CD4-positive, alpha-beta T cell treated with Interleukin-4 for 4 hours (primary cell): Measurements from ENCODE around the gene JPH2.

Experiments used
- DNase-seq: peaks from one replicate; pipeline ENCODE4 v3.0.0-alpha.2; 2020

JPH2 gene

DNA sequence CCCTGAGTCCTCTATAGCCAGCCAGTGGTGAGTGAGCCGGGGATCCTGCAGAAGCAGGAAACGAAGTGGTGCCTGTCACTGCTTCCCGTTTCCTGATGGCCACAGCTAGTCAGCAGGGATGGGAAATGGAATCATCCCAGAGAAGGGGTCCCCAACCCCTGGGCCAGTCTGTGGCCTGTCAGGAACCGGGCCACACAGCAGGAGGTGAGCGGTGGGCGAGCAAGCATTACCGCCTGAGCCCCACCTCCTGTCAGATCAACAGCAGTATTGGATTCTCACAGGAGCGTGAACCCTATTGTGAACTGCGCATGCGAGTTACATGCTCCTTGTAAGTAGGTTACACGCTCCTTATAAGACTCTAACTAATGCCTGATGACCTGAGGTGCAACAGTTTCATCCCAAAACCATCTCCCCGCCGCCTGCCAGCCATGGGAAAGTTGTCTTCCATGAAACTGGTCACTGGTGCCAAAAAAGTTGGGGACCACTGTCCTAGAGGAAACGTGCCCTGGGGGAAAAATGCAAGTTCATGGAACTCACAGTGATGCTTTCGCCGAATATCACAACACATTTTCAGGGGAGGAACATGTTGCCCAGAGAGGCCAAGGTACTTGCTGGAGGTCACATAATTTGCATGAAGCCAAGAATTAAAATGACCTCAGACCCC is 113.8 kb downstream of the JPH2 start:
- no peak for DNase-seq

DNA sequence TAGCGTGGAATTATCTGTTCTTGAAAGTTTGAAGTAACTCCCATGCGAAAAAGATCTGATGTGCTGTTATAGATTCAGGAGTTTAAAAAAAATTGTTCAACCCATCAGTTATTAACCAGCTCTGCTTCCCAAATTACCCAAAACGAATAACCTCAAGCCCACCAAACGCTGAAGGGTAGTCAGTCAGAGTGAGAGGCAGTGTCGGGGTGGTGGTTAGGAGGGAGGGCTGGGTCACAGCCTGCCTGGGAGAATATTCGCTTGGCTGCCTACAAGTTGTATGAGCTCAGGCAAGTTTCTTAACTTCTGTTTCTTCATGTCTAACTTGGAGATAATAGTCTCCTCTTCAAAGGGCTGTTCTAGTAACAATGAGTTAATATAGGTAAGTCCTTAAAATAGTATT is 114.6 kb downstream of the JPH2 start:
- no peak for DNase-seq

DNA sequence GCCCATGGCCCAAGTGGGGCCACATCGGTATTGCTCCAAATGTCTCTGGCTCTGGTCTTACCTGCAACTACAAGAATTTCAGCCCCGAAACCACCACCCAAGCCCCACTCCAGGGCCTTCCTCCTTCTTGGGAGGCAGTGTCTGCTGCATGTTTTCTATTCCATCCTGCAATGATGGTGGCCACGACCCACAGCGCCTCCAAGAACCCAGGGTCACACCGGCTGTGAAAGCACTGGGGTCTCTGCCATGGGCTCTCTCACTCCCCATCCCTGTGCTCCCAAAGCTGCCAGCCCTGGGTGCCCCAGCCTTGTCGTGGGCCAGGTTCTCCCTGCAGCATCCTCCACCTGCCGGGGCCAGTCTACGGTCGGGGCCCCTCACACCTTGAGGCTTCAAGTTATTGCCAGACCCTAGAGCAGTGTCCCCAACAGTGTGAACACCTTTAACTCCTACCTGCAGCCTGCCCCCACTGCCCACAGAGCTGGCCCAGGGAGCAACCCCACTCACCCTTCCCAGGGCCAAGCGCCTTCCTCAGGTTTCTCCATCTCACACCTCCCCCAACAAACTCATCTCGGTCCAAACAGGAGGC is 115.4 kb downstream of the JPH2 start:
- DNase-seq = no peak

DNA sequence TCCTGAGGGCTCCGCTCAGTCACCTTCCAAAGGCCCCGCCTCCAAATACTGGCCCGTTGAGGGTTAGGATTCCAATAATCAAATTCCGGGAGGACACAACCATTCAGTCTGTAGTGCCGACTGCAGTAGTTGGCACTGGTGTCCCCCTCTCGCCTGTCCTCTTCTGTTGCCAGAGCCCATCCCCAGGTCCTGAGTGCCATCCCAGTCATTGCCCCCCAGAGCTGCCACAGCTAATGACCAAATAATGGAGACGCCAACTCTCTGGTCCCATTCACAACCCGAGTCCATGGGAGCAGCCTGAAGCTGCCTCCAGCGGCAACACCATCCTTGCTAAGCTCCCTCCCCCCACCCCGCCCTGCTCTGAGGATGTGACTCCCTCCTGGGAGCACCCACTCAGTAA is 115.9 kb downstream of the JPH2 start:
- no peak for DNase-seq

DNA sequence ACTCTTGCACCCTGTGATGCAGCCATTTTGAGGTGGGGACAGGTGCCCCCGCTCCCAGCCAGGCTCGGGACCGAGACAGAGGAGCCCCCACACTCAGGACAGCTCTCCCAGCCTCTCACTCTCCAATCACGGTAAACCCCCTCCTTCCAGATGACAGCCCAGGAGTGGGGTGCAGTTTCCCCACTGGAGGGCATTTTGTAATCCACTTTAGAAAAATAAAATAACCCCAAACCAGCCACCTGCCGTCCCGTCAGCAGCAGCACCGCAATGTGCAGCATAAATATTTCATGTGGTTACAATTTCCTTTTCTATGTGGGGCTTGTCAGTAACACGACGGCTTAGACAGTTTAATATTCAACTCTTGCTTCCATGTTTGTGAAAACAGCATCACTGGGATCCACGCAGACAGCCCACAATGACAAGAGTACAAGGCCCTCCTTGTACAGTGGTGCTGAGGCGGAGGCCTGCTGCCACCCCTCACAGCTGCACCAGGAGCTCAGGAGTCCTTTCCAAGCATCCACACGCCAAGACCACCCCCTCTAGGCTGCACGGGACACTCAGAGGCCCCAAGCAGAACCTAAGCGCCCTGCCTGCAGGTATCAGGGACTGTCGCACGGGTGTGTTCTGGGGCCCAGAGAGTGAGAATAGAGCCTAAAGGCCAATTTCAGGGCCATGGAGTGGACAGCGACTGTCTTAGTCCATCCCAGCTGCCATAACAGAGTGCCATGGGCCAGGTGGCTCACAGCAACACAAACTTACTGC is 116.7 kb downstream of the JPH2 start:
- DNase-seq = peak; percentile 37

DNA sequence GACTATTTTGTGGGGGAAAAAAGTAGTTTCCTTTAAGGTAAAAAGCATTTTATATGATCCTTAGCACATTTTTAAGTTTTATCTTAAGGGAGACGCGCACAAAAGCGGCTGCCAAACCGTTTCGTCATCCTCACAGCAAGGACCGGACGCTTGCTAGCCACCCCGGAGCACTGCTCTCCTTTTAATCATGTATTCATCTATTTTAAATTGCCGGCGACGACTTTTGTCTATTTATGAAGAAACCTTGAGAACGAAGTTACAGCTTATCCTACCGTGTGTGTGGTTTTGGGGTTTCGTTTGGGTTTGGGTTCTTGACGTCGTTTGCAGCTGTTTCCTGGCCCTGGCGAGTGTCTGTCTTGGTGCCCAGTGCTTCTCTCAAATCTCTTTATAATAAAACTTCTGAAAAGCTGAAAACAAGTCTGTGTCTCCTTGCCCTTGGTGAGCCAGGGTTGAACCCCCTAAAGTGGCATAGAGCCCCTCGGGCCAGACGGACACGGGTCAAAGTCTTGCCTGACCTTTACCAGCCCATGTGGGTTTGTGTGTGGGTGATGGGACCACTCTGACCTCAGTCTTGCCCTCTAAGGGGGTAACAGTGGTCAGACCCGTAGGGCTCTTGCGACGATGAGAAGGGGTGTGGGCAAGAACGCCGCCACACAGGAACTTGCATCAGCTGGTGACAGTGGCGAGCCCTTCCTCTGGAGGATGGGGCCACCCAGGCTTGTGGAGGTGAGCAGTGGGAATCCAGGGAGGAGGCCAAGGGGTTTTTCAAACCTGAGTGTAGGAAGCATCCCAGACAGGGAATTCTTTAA is 117.6 kb downstream of the JPH2 start:
- peak; percentile 53 for DNase-seq

DNA sequence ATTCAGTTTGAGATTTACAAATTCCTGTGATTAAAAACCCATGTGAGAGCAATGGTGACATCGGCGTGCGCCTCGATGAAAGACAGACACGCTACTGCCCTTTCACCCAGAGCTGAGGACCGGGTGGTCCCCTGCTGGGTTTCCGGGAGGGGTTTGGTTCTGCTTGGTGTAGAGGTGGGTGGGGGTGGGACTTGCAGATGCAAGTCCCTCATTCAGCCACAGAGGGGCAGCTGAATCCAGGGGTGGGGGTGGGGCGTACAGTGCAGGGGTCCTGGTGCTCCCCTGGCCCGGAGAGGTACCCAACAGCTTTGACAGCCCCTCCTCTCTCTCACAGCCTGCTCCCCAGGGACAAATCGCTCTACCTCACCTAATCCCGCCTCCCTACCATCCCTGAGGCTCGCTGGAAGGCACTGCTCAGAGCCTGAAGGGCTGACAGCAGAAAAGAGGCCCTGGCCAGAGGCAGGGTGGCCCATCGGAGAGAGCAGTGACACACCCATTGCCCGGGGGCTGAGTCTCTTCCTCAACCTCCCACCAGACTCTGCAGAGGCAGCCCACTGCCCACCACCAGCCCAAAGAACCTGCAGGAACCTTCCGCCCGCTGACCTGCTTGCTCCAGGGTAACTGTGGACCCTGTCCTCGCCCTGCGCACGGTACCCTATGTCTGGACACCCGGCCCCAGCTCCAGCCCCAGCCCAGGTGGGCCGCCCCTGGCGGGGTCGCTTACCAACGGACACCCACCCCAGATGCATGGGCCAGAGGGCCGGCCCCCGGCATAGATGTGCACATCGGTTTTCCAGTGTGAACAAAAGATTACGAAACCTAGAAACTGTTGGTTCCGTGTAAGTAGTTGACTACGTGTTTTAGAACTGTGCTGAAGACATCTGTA is 118.4 kb downstream of the JPH2 start:
- no peak for DNase-seq

DNA sequence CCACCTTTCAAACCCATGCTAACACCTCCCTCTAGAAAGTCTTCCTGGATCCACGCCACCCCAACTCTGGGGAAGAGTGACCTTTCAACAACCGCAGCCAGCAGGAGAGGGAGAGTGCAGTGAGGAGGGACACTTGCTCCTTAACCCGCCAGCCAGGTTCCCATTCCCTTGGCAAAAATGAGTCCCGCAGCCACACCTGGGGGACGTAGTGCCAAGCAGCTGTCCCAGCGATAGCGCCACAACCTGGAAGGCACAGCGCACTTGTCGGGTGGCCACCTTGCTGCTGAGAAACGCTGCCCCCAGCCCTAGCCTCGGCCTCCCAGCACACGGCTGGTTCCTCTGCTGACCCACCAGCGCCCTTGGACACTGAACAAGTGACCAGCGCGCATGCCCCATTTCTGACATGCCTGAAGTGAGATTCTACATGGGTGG is 119.3 kb downstream of the JPH2 start:
- DNase-seq = no peak

DNA sequence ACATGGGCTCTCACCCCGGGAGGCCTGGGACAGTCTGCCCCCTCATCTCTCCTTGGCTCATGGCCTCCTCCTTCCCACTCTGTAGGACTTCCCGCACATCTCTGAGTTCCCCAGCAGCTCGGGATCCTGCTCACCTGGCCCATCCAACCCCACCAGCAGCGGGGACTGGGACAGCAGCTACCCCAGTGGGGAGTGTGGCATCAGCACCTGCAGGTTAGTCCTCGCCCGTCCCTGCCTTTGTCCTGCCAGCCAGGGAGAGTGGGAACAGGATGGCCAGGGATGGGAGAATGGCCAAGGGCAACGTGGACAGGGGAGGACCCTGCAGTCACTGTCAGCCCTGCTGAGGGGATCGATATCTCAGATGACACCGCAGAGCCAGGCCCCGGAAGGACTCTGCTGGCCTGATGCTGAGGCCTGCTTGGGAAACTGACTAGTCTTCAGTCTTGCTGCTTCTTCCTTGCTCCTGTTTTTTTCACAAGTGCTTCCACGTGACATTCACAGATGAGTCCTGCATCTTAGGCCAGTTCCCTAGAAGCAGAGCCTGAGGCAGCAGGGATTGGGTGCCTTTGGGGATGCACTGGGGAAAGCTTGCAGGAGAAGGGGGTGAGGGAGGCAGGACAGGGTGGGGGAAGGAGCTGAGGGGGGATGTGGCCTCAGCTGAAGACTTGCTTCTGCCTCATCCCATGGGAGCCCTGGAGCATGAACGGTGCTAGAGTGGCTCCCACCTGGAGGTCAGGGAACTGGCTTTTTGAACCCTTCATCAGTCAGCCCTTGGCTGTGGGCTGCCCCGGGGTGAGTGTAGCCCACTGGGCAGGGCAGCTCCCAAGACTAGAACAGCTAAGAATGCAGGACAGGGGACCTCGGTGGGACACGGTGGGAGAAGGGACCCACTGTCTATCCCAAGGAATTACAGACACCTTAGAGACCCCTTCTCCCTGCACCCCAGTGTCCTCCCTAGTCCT is 120.1 kb downstream of the JPH2 start:
- DNase-seq = no peak

DNA sequence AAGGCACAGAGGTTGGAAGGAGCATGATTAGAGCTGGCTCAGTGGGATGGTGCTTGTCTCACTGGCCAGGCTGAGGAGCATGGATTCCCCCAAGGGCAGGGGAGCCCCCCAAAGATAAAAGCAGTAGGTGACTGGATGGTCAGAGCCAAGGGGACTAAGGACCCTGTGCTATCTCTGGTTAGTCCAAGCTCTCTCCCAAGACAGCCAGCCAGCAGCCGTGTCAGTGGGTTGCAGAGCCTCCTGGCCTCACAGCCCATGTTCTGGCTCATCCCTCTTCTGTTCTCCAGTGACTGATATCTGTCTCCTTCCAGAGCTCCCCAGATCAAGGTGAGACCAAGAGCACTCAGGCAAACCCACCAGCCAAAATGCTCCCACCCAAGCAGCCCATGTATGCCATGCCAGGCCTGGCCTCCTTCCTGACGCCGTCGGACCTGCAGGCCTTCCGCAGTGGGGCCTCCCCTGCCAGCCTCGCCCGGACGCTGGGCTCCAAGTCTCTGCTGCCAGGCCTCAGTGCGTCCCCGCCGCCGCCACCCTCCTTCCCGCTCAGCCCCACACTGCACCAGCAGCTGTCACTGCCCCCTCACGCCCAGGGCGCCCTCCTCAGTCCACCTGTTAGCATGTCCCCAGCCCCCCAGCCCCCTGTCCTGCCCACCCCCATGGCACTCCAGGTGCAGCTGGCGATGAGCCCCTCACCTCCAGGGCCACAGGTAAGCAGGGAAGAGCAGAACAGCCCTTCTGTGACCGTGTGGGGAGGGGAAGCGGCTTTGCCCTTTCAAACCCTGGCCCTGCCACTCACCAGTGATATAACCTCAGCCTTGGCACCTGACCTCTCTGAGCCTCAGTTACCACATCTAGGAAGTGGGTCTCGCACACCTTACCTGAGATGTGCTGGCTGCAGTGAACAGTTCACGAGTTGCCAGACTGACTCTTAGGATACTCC is 121.3 kb downstream of the JPH2 start:
- no peak for DNase-seq

DNA sequence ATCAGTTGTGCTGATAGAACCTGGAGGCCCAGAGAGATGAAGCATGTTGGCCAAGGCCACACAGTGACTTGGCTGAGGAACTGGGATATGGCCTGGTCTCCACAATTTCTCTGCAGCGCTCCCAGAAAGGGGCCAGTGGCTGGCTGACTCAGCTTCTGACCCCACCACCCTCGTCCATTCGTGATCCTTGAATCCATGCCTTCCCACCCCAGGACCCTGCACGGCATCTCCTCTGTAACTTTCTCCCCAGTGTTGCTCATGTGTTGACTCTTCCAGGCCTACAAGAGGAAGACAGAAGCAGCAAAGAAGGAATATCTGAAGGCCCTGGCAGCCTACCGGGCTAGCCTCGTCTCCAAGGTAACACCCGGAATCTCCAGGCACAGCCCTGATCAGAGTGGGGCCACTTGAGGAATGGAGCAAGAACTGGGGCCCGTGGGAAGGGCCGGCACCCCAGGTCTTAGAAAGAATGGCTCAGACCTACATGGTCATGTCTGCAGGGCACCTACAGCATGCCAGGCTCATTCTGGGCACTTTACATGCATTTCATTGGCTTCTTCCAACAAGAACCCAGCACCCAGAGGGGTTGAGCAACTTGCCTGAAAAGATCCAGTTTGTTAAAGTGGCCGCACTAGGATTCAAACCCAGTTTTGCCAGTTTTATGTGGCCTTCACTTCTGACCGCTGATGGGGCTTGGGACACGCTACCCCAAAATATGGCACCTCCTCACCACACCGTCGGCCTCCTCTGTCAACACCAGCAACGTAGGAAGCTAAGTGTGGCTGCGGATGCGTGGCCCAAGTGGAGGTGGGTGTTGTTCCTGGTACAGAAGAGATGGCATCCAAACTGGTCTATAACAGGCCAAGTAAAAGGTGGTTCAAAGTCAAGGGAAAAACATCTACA is 122.2 kb downstream of the JPH2 start:
- no peak for DNase-seq
